Liver (tissue), 9 donors: ENCODE data around the gene OR51B6. TPM values are rescaled to one million over a fixed set of nuclear protein-coding genes. Genes with fewer than 3 reads are reported as not detected.

Experiments used
- DNase-seq: peaks from one replicate; pipeline ENCODE4 v3.0.0-alpha.2; 2017; ENCODE audit warnings: low spot score
- H3K27ac ChIP-seq, 2 donors: one replicate each; pipeline ENCODE4 v1.7.0; 2013; ENCODE audit warnings: inconsistent platforms in 2 of 2, low read length in 2 of 2, control low read depth in 1 of 2, low read depth in 1 of 2, mild to moderate bottlenecking in 1 of 2
- H3K27me3 ChIP-seq, 4 donors: one replicate each; pipeline versions ENCODE4 v1.6.1 to v1.7.0; 2013; ENCODE audit warnings: low read length in 3 of 4, inconsistent platforms in 1 of 4, mild to moderate bottlenecking in 1 of 4, moderate library complexity in 1 of 4; ENCODE audit not compliant: control insufficient read depth in 4 of 4, insufficient read depth in 4 of 4
- H3K36me3 ChIP-seq, 4 donors: one replicate each; pipeline versions ENCODE4 v1.6.1 to v1.7.0; 2013; ENCODE audit warnings: low read length in 3 of 4, mild to moderate bottlenecking in 3 of 4, low read depth in 1 of 4, moderate library complexity in 1 of 4; ENCODE audit not compliant: control insufficient read depth in 4 of 4, insufficient read depth in 3 of 4
- H3K4me1 ChIP-seq, 4 donors: one replicate each; pipeline versions ENCODE4 v1.6.1 to v1.7.0; 2013; ENCODE audit warnings: low read length in 3 of 4, mild to moderate bottlenecking in 3 of 4, moderate library complexity in 1 of 4; ENCODE audit not compliant: control insufficient read depth in 4 of 4, insufficient read depth in 4 of 4
- H3K4me3 ChIP-seq, 3 donors: one replicate each; pipeline versions ENCODE4 v1.6.1 to v1.7.0; 2013; ENCODE audit warnings: low read length in 3 of 3, control low read depth in 1 of 3, low read depth in 1 of 3, mild to moderate bottlenecking in 1 of 3
- H3K9ac ChIP-seq, 2 donors: one replicate each; pipeline ENCODE4 v1.7.0; 2013; ENCODE audit warnings: low read length in 2 of 2, mild to moderate bottlenecking in 2 of 2, moderate library complexity in 2 of 2, control low read depth in 1 of 2, low read depth in 1 of 2
- H3K9me3 ChIP-seq, 4 donors: one replicate each; pipeline versions ENCODE4 v1.6.1 to v1.7.0; 2013; ENCODE audit warnings: low read length in 3 of 4; ENCODE audit not compliant: control insufficient read depth in 4 of 4
- ATF3 ChIP-seq: IDR thresholded peaks from 2 replicates; pipeline ENCODE4 v1.6.1; 2016; ENCODE audit warnings: antibody characterized with exemption
- CTCF ChIP-seq: fragments of 150-350 bp; IDR thresholded peaks from 2 replicates; pipeline ENCODE4 v1.5.1; 2017; ENCODE audit warnings: improper control_type of control experiment, low read depth, low read length; ENCODE audit not compliant: missing input control
- FOXA1 ChIP-seq: IDR thresholded peaks from 2 replicates; pipeline ENCODE4 v1.6.1; 2016; ENCODE audit warnings: antibody characterized with exemption
- GABPA ChIP-seq, 2 donors: IDR thresholded peaks in 1 of 2; conservative IDR thresholded peaks in 1 of 2; 2 replicates each; pipeline ENCODE4 v1.6.1; 2016; ENCODE audit warnings: antibody characterized with exemption in 2 of 2, mild to moderate bottlenecking in 1 of 2, moderate library complexity in 1 of 2
- HNF4A ChIP-seq, 2 donors: conservative IDR thresholded peaks; 2 replicates each; pipeline ENCODE4 v1.6.1; 2016; ENCODE audit warnings: antibody characterized with exemption in 2 of 2, mild to moderate bottlenecking in 2 of 2
- JUND ChIP-seq, 2 donors: IDR thresholded peaks; 2 replicates each; pipeline ENCODE4 v1.6.1; 2016; ENCODE audit warnings: antibody characterized with exemption in 2 of 2
- MAX ChIP-seq: IDR thresholded peaks from 2 replicates; pipeline ENCODE4 v1.6.1; 2016; ENCODE audit warnings: antibody characterized with exemption
- NR2F2 ChIP-seq: IDR thresholded peaks from 2 replicates; pipeline ENCODE4 v1.6.1; 2016; ENCODE audit warnings: antibody characterized with exemption
- RAD21 ChIP-seq, 2 donors: IDR thresholded peaks; 2 replicates each; pipeline ENCODE4 v1.6.1; 2016; ENCODE audit warnings: antibody characterized with exemption in 2 of 2, mild to moderate bottlenecking in 2 of 2
- RXRA ChIP-seq, 2 donors: IDR thresholded peaks; 2 replicates each; pipeline ENCODE4 v1.6.1; 2017 to 2018; ENCODE audit warnings: antibody characterized with exemption in 2 of 2, mild to moderate bottlenecking in 1 of 2
- SP1 ChIP-seq: IDR thresholded peaks from 2 replicates; pipeline ENCODE4 v1.6.1; 2018; ENCODE audit warnings: antibody characterized with exemption, mild to moderate bottlenecking
- TAF1 ChIP-seq: conservative IDR thresholded peaks from 2 replicates; pipeline ENCODE4 v1.6.1; 2016; ENCODE audit warnings: antibody characterized with exemption, mild to moderate bottlenecking
- YY1 ChIP-seq: IDR thresholded peaks from 2 replicates; pipeline ENCODE4 v1.6.1; 2016; ENCODE audit warnings: antibody characterized with exemption, mild to moderate bottlenecking
- ZBTB33 ChIP-seq: IDR thresholded peaks from 2 replicates; pipeline ENCODE4 v1.6.1; 2016; ENCODE audit warnings: antibody characterized with exemption
- WGBS: extraction: QIAGEN DNeasy Blood & Tissue Kit; methylation state at CpG from one replicate; pipeline ENCODE4 v1.1.7; 2013; 5-methylcytosine and 5-hydroxymethylcytosine counted together
- polyA plus RNA-seq, 2 donors: library from polyadenylated mRNA; stranded (reverse) in 1 of 2; unstranded in 1 of 2; fragments of 200-250 nt in 1 of 2; fragments of >200 nt in 1 of 2; fragmentation: Nextera tagmentation in 1 of 2; extraction: Ambion mirVana in 1 of 2; gene quantifications; one replicate each; pipeline versions ENCODE4 v1.2.1 to v1.2.3, GENCODE V29; 2013 to 2015
- total RNA-seq, 2 donors: library from RNA; depleted of rRNA; stranded (reverse); fragments of >200 nt; gene quantifications; one replicate each; pipeline ENCODE4 v1.2.3, GENCODE V29; 2014
- TF ChIP-seq, protein P1 (sequence below): IDR thresholded peaks from 2 replicates; pipeline ENCODE4 v1.6.1; 2016; ENCODE audit warnings: antibody characterized with exemption, mild to moderate bottlenecking
- donor health status: healthy.
- donor health status: healthy.
- donor health status: healthy.
- donor health status: healthy.
- donor health status: healthy.

The OR51B6 gene
- total and polyA plus RNA-seq, 4 donors = not detected

DNA sequence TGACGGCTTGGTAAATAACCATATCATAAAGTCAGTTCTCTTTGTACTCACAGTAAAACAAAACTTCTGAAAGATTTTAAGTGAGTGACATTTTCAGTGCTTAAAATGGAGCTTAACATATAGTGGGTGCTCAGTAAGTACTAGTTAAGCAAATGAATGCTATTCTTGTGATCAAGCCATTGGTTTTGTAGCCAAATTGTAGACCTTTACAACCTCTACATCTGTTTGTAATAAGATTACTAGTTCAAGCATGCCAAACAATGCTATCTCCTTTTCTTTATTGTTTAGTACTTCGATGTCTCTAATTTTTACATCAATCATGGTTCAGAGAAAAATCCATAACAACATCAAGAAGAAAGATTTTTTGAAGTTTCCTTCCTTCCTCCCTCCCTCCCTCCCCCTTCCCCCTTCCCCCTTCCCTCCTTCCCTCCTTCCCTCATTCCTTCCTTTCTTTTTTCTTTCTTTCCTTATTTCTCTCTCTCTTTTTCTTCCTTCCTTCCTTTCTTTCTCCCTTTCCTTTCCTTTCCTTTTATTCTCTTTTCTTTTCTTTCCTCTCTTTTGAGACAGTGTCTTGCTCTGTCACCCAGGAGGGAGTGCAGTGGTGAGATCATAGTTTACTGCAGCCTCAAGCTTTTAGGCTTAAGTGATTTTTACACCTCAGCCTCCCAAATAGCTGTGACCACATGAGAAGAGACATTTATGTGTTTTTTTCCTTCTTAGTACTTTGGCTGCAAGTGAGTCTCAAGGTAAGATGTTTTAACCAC is 43.9 kb upstream of the OR51B6 start:
- 69% methylated on average over 2 of the region's 2 CpGs for WGBS
- H3K27me3 ChIP-seq = no peaks in the 10 kb centered on the region
- TF ChIP-seq MAX = no peak
- no peak for TF ChIP-seq ATF3
- TF ChIP-seq TAF1 = no peak
- TF ChIP-seq GABPA (IDR thresholded peaks at IDR 0.05 in 1 of 2, conservative IDR thresholded peaks at IDR 0.05 in 1 of 2) = no peak
- TF ChIP-seq, protein P1, sequence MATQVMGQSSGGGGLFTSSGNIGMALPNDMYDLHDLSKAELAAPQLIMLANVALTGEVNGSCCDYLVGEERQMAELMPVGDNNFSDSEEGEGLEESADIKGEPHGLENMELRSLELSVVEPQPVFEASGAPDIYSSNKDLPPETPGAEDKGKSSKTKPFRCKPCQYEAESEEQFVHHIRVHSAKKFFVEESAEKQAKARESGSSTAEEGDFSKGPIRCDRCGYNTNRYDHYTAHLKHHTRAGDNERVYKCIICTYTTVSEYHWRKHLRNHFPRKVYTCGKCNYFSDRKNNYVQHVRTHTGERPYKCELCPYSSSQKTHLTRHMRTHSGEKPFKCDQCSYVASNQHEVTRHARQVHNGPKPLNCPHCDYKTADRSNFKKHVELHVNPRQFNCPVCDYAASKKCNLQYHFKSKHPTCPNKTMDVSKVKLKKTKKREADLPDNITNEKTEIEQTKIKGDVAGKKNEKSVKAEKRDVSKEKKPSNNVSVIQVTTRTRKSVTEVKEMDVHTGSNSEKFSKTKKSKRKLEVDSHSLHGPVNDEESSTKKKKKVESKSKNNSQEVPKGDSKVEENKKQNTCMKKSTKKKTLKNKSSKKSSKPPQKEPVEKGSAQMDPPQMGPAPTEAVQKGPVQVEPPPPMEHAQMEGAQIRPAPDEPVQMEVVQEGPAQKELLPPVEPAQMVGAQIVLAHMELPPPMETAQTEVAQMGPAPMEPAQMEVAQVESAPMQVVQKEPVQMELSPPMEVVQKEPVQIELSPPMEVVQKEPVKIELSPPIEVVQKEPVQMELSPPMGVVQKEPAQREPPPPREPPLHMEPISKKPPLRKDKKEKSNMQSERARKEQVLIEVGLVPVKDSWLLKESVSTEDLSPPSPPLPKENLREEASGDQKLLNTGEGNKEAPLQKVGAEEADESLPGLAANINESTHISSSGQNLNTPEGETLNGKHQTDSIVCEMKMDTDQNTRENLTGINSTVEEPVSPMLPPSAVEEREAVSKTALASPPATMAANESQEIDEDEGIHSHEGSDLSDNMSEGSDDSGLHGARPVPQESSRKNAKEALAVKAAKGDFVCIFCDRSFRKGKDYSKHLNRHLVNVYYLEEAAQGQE = no peak
- TF ChIP-seq FOXA1 = no peak
- TF ChIP-seq YY1 = no peak
- no peak for TF ChIP-seq NR2F2
- TF ChIP-seq ZBTB33 = no peak
- no peak for TF ChIP-seq SP1
- no peak for TF ChIP-seq RXRA (IDR thresholded peaks at IDR 0.05)
- TF ChIP-seq JUND (IDR thresholded peaks at IDR 0.05) = no peak
- TF ChIP-seq RAD21 (IDR thresholded peaks at IDR 0.05) = no peak
- TF ChIP-seq CTCF = no peak
- no peak for TF ChIP-seq HNF4A (conservative IDR thresholded peaks at IDR 0.05)
- H3K27ac ChIP-seq = no peak overlapping the region
- H3K9ac ChIP-seq = no peak overlapping the region
- H3K4me1 ChIP-seq = no peaks in the 10 kb centered on the region
- no peak overlapping the region for H3K4me3 ChIP-seq
- H3K9me3 ChIP-seq = no peaks in the 10 kb centered on the region
- no peak for DNase-seq
- H3K36me3 ChIP-seq = no peaks in the 10 kb centered on the region
